Natural killer cell (primary cell): ENCODE data around the gene FIG4. TPM values are rescaled to one million over a fixed set of nuclear protein-coding genes. Genes with fewer than 3 reads are reported as not detected.

Source experiments
- ATAC-seq, 3 donors: fragments of 150-1000 bp in 2 of 3; fragments of 200-7000 bp in 1 of 3; cut with Tn5 transposase; 1 replicate in 1 of 3; 2 replicates in 2 of 3; pipeline ENCODE4 v1.10.0; 2021; ENCODE audit warnings: mild to moderate bottlenecking in 2 of 3, moderate library complexity in 2 of 3
- DNase-seq, 2 donors: peaks; one replicate each; pipeline versions ENCODE4 v3.0.0 to v3.0.0-alpha.2; 2013 to 2021; ENCODE audit warnings: mixed read lengths in 1 of 2
- H3K27ac ChIP-seq: one replicate; pipeline ENCODE4 v1.5.1; 2013; ENCODE audit warnings: mild to moderate bottlenecking, low read length
- H3K27me3 ChIP-seq: one replicate; pipeline ENCODE4 v1.6.1; 2013; ENCODE audit warnings: low read length; ENCODE audit not compliant: control insufficient read depth, insufficient read depth
- H3K36me3 ChIP-seq: one replicate; pipeline ENCODE4 v1.6.1; 2013; ENCODE audit warnings: low read length; ENCODE audit not compliant: control insufficient read depth, insufficient read depth
- H3K4me1 ChIP-seq: one replicate; pipeline ENCODE4 v1.6.1; 2013; ENCODE audit warnings: low read length; ENCODE audit not compliant: control insufficient read depth, insufficient read depth
- H3K4me3 ChIP-seq: one replicate; pipeline ENCODE4 v1.5.1; 2013; ENCODE audit warnings: low read length
- H3K9me3 ChIP-seq: one replicate; pipeline ENCODE4 v1.6.1; 2013; ENCODE audit warnings: low read length; ENCODE audit not compliant: control insufficient read depth, insufficient read depth
- H3K27ac Mint-ChIP-seq, 2 donors: one replicate each; pipeline ENCODE4 v1.8.0; 2022; ENCODE audit warnings: mild to moderate bottlenecking in 2 of 2, mixed read lengths in 2 of 2, moderate library complexity in 1 of 2
- H3K27me3 Mint-ChIP-seq, 2 donors: one replicate each; pipeline ENCODE4 v1.8.0; 2022; ENCODE audit warnings: low read depth in 2 of 2, mixed read lengths in 2 of 2
- H3K36me3 Mint-ChIP-seq: one replicate; pipeline ENCODE4 v1.8.0; 2022; ENCODE audit warnings: mixed read lengths
- H3K4me1 Mint-ChIP-seq, 2 donors: one replicate each; pipeline ENCODE4 v1.8.0; 2022; ENCODE audit warnings: mixed read lengths in 2 of 2
- H3K4me3 Mint-ChIP-seq: one replicate; pipeline ENCODE4 v1.8.0; 2022; ENCODE audit warnings: mild to moderate bottlenecking, moderate library complexity, mixed read lengths
- H3K9me3 Mint-ChIP-seq, 2 donors: one replicate each; pipeline ENCODE4 v1.8.0; 2022; ENCODE audit warnings: mixed read lengths in 2 of 2
- WGBS: methylation state at CpG from one replicate; pipeline ENCODE4 v1.1.7; 2013; ENCODE audit warnings: missing lambda C conversion rate; ENCODE audit not compliant: insufficient coverage; 5-methylcytosine and 5-hydroxymethylcytosine counted together
- intact Hi-C: fragments of 100-400 bp; cut with micrococcal nuclease; formaldehyde crosslinking; loops from one replicate; pipeline ENCODE4 v1.14.2; 2022
- total RNA-seq, 4 donors: library from RNA; stranded (reverse); fragments of 120-200 nt in 1 of 4; gene quantifications; one replicate each; pipeline versions ENCODE4 v1.2.3 to v1.2.4, GENCODE V29; 2013 to 2022
- TF ChIP-seq, protein P1 (sequence below): fragments of 200-600 bp; IDR thresholded peaks from one replicate; pipeline ENCODE4 v1.8.0; 2022; ENCODE audit warnings: antibody characterized with exemption

The FIG4 gene
- total RNA-seq, 3 donors from 2014 or later (not counting 1 experiment from before 2014, with no cell fraction given): 15.7 to 38.5 (median 20.7) TPM

DNA sequence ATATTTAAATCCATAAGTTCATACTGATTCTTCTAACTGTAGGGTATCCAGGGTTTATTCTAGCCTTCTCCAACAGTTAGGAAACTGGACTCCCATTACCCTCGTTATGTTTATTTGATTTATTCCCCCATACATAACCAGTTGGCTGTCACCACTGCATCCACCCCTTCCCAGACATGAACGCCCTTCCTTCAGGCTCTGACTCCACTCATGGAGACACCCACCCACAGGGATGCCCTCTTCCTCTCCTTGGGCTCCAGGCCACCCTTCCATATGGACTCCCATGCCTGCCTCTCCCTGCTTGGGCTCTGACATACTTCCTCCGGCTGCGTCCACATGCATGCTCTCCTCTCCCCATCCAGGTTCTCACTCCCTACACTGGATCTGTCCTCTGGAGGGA, 124.0 kb downstream of the FIG4 start:
- 96% methylated on average over 4 of the region's 4 CpGs for WGBS
- Mint-ChIP-seq H3K27ac (no peak overlapping the region), H3K9me3 (no peaks in the 10 kb centered on the region), H3K27me3 (no peaks in the 10 kb centered on the region), H3K4me1 (no peaks in the 10 kb centered on the region), H3K36me3 (no peaks in the 10 kb centered on the region), H3K4me3 (no peak overlapping the region)
- no peaks in the 10 kb centered on the region for H3K4me1 ChIP-seq
- intact Hi-C loops: no loop called here
- peaks cover 6% of the 10 kb centered on the region for H3K36me3 ChIP-seq
- TF ChIP-seq, protein P1, sequence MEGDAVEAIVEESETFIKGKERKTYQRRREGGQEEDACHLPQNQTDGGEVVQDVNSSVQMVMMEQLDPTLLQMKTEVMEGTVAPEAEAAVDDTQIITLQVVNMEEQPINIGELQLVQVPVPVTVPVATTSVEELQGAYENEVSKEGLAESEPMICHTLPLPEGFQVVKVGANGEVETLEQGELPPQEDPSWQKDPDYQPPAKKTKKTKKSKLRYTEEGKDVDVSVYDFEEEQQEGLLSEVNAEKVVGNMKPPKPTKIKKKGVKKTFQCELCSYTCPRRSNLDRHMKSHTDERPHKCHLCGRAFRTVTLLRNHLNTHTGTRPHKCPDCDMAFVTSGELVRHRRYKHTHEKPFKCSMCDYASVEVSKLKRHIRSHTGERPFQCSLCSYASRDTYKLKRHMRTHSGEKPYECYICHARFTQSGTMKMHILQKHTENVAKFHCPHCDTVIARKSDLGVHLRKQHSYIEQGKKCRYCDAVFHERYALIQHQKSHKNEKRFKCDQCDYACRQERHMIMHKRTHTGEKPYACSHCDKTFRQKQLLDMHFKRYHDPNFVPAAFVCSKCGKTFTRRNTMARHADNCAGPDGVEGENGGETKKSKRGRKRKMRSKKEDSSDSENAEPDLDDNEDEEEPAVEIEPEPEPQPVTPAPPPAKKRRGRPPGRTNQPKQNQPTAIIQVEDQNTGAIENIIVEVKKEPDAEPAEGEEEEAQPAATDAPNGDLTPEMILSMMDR: no peak
- no peaks in the 10 kb centered on the region for H3K27me3 ChIP-seq
- DNase-seq (no peak), ATAC-seq (no peak)
- no peak overlapping the region for H3K27ac ChIP-seq
- H3K4me3 ChIP-seq: no peak overlapping the region
- no peaks in the 10 kb centered on the region for H3K9me3 ChIP-seq

DNA sequence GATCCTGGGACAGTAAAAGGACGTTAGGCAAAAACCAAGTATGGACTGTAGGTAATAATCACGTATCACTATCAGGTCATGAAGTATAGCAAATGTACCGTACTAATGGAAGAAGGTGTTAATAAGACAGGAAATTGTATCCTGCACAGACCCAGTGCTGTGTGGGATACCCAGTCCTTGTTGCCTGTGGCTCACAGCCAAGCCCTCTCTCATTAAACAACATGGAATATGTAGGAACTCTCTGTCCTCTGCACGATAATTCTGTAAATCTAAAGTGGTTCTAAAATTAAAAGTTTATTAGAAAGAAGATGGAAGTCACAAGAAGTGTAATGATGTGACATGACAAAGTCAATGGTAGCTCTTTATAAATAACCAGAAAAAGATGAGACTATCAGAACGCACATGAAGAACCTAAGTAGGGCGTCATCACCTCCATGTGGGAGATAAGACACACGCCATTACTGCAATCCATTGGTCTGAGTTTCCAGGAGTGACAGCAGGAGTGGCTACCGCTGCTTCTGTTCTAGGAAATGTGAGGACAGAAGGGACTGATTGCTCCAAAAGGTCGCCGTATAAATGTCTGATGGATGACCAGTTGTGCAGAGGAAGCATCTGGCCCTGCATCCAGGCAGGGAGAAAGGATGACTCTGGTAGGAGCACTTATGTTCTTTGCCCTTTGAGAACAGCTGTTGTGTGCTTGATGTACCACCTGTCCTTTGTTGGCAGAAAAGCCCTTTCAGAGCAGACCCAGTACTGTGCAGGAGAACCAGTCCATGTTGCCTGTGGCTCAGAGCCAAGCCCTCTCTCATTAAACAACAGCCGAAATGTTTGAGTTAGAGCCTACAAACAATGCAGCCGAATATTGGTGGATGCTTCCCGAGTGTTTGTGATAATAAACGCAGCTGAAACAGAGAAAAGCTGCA, 125.6 kb downstream of the FIG4 start:
- H3K36me3 Mint-ChIP-seq: no peaks in the 10 kb centered on the region
- ATAC-seq (peak in 1 of 3 donors; percentile 32), DNase-seq (no peak)
- H3K9me3 Mint-ChIP-seq: no peaks in the 10 kb centered on the region
- WGBS: 93% methylated on average over 14 of the region's 14 CpGs
- Histone ChIP-seq H3K36me3 (peaks cover 8% of the 10 kb centered on the region), H3K9me3 (no peaks in the 10 kb centered on the region), H3K27me3 (no peaks in the 10 kb centered on the region), H3K27ac (no peak overlapping the region), H3K4me3 (no peak overlapping the region), H3K4me1 (no peaks in the 10 kb centered on the region)
- no peaks in the 10 kb centered on the region for H3K4me1 Mint-ChIP-seq
- no peak overlapping the region for H3K4me3 Mint-ChIP-seq
- TF ChIP-seq, protein P1: no peak
- intact Hi-C loops: no loop called here
- no peak overlapping the region for H3K27ac Mint-ChIP-seq
- no peaks in the 10 kb centered on the region for H3K27me3 Mint-ChIP-seq

DNA sequence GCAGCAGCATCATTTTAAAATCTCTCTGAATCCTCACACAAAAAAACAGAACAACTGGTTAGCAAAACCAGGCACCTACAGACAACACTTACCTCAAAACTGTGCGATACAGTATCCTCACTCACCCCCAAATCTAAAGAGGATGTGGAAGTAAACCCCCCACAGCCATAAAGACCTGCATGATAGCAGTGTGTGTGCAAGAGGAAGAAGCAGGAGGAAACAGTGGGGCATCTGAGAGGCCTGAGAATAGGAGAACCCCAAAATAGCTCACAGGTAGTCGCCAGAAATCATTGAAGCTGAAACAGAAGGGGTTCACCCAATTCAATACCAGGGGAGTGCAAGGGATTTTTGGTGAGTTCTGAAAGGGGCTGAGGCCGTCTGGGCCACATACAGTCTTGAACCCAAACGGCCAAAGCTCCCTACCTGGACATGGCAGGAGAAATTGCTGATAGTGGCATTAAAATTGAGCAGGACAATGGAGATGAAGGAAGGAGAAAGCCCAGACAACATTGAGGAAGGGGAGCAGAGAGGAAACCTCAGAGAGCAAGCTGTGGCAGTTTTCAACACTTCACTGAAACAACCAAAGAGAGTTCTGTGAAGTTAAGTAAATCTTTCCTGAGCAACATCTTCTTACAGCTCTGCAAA, 129.7 kb downstream of the FIG4 start:
- Mint-ChIP-seq H3K4me3 (no peak overlapping the region), H3K27ac (no peak overlapping the region), H3K9me3 (no peaks in the 10 kb centered on the region), H3K27me3 (no peaks in the 10 kb centered on the region), H3K4me1 (no peaks in the 10 kb centered on the region), H3K36me3 (peaks cover 9% of the 10 kb centered on the region)
- DNase-seq (no peak), ATAC-seq (no peak)
- Histone ChIP-seq H3K27me3 (no peaks in the 10 kb centered on the region), H3K27ac (no peak overlapping the region), H3K4me3 (no peak overlapping the region), H3K36me3 (peaks cover 19% of the 10 kb centered on the region), H3K4me1 (no peaks in the 10 kb centered on the region), H3K9me3 (no peaks in the 10 kb centered on the region)
- WGBS: 66% methylated on average over 4 of the region's 4 CpGs
- TF ChIP-seq, protein P1: no peak
- intact Hi-C loops: no loop called here
